Right lobe of liver (tissue), 6 donors: ENCODE results near the gene PPDPF. TPM values are rescaled to one million over a fixed set of nuclear protein-coding genes. Genes with fewer than 3 reads are reported as not detected.

Experiments used
- ATAC-seq, 4 donors: fragments of 200-7000 bp; cut with Tn5 transposase; one replicate each; pipeline ENCODE4 v1.9.1; 2020; ENCODE audit warnings: mild to moderate bottlenecking in 4 of 4, moderate library complexity in 4 of 4
- DNase-seq, 3 donors: peaks; one replicate each; pipeline ENCODE4 v3.0.0-alpha.2; 2020
- H3K27ac ChIP-seq, 3 donors: fragments of 200-600 bp; one replicate each; pipeline ENCODE4 v1.8.0; 2022
- H3K27me3 ChIP-seq, 2 donors: fragments of 200-600 bp; one replicate each; pipeline ENCODE4 v1.8.0; 2022
- H3K36me3 ChIP-seq, 4 donors: fragments of 200-600 bp; sonication (generic) in 1 of 4; one replicate each; pipeline versions ENCODE4 v1.5.1 to v1.8.0; 2017 to 2022; ENCODE audit warnings: control low read depth in 1 of 4
- H3K4me1 ChIP-seq, 4 donors: fragments of 200-600 bp; sonication (generic) in 1 of 4; one replicate each; pipeline versions ENCODE4 v1.5.1 to v1.8.0; 2017 to 2022; ENCODE audit warnings: control low read depth in 1 of 4
- H3K4me3 ChIP-seq, 3 donors: fragments of 200-600 bp; one replicate each; pipeline ENCODE4 v1.8.0; 2022
- H3K9me3 ChIP-seq, 4 donors: fragments of 200-600 bp; sonication (generic) in 1 of 4; one replicate each; pipeline versions ENCODE4 v1.5.1 to v1.8.0; 2017 to 2022; ENCODE audit warnings: control low read depth in 1 of 4
- CTCF ChIP-seq, 4 donors: fragments of 200-600 bp in 3 of 4; fragments of 450-650 bp in 1 of 4; IDR thresholded peaks; one replicate each; pipeline versions ENCODE4 v1.5.1 to v1.8.0; 2016 to 2022; ENCODE audit warnings: antibody characterized with exemption in 4 of 4, mild to moderate bottlenecking in 2 of 4
- POLR2A ChIP-seq: fragments of 450-650 bp; IDR thresholded peaks from one replicate; pipeline ENCODE4 v1.6.1; 2017; ENCODE audit warnings: antibody characterized with exemption, mild to moderate bottlenecking
- WGBS: methylation state at CpG from one replicate; pipeline ENCODE4 v1.1.6; 2018; ENCODE audit warnings: low coverage, low lambda C conversion rate; ENCODE audit not compliant: insufficient coverage; ENCODE audit errors: missing lambda C conversion rate; 5-methylcytosine and 5-hydroxymethylcytosine counted together
- intact Hi-C, 2 donors: fragments of 100-400 bp; cut with DNase I; formaldehyde crosslinking; loops; one replicate each; pipeline versions ENCODE4 v1.11.2 to v1.14.1; 2022
- total RNA-seq, 6 experiments: library from RNA; depleted of rRNA in 2 of 6; stranded (reverse); fragments of >200 nt in 2 of 6; fragmentation: NEBNext Ultra II Directional in 3 of 6; extraction: Animal tissue kit (Norgen Biotek cat#: 25700) in 3 of 6; gene quantifications; one replicate each; pipeline versions ENCODE4 v1.1.0 to v1.2.4, GENCODE V29; 2016 to 2023
- donor health status: DM: no; HTN: yes; CAD: no.
- donor health status: DM: no; HTN: no; CAD: no.
- donor health status: DM: no; HTN: no; CAD: no.
- donor health status: DM: no; HTN: yes; CAD: no.
- donor health status: DM: no; HTN: yes; CAD: no.

The PPDPF gene
- total RNA-seq, 6 experiments from 2014 or later = 50.2 to 99.4 (median 76.7) TPM

DNA sequence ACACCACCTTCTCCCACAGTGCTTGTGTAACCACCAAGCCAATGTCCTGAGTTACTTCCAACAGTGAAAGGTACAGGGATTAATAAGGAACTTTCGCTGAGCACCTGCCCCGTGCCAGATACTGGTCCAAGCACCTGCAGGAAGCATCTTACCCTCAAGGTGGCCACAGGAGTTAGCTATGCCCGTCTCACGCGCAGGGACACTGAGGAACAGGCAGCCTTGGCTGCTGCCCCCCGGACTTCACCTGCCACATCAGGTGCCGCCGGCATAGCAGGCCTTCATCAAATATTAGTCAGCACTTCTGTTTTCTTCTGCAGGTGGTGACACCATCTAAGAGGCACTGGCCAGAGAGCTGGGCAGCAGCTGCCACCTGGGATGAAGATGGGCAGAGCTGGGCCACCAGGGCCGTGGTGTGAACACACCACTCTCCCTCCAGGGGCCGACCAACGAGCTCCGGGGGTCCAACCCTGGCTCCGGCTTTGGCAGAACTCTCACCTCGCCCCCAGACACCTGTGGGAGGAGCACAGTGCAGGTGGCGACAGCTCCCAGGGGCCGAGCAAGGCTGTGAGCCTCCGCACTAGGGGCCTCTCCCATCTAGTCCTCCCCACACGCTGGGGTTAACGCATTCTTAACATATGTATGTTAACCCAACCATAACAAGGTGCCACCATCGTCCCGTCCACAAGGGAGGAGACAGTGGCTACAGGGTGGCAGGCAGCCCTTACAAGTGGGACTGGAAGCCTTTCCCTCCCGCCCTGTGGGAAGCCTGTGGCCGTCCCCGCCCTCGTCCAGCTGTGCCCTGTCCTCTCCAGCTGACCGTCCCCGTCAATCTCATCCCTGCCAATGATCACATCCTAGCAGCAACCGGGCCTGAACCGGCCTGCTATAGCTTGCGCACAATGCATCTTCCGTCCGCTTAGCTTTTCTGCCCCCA, 2.9 kb upstream of the PPDPF start:
- no peak for TF ChIP-seq CTCF (IDR thresholded peaks at IDR 0.05)
- no peak for TF ChIP-seq POLR2A
- 81% methylated on average over 6 of the region's 32 CpGs for WGBS
- Histone ChIP-seq H3K27ac (no peak overlapping the region), H3K27me3 (no peaks in the 10 kb centered on the region), H3K4me3 (no peak overlapping the region), H3K36me3 (no peaks in the 10 kb centered on the region), H3K4me1 (peaks cover 0 to 10% (median 2%) of the 10 kb centered on the region in 4 donors), H3K9me3 (no peaks in the 10 kb centered on the region)
- DNase-seq = peak in 2 of 3 donors; percentile 24 to 45
- no peak for ATAC-seq
- intact Hi-C loops = no loop called here

DNA sequence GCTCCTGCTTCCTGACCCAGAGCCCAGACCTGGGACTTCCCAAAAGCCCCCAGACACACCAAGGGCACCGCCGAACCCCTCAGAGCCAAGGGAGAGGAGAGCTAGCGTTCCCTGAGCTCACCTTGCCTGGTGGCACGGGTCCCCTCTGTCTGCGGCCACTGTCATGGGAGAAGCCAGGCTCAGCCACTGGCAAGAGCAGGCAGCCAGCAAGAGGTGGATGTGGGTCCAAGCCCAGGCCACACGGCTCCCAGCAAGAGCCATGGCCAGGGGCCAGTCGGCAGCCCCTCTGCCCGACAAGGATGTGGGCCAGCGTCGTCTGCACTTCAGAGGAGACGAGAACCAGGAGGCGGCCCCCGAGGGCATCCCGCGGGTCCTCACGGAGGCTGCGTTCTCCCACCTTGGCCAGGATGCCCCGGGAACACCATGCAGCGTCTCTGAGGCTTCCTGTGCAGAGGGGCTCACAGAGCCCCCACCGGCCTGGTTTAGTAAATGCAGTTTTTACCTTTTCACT, 2.2 kb upstream of the PPDPF start:
- Histone ChIP-seq H3K4me1 (peaks cover 0 to 10% (median 2%) of the 10 kb centered on the region in 4 donors), H3K4me3 (no peak overlapping the region), H3K9me3 (no peaks in the 10 kb centered on the region), H3K36me3 (no peaks in the 10 kb centered on the region), H3K27me3 (no peaks in the 10 kb centered on the region), H3K27ac (no peak overlapping the region)
- no peak for TF ChIP-seq CTCF (IDR thresholded peaks at IDR 0.05)
- 59% methylated on average over 8 of the region's 20 CpGs for WGBS
- DNase-seq (peak in 2 of 3 donors; percentile 44 to 51), ATAC-seq (no peak)
- intact Hi-C loops = no loop called here

DNA sequence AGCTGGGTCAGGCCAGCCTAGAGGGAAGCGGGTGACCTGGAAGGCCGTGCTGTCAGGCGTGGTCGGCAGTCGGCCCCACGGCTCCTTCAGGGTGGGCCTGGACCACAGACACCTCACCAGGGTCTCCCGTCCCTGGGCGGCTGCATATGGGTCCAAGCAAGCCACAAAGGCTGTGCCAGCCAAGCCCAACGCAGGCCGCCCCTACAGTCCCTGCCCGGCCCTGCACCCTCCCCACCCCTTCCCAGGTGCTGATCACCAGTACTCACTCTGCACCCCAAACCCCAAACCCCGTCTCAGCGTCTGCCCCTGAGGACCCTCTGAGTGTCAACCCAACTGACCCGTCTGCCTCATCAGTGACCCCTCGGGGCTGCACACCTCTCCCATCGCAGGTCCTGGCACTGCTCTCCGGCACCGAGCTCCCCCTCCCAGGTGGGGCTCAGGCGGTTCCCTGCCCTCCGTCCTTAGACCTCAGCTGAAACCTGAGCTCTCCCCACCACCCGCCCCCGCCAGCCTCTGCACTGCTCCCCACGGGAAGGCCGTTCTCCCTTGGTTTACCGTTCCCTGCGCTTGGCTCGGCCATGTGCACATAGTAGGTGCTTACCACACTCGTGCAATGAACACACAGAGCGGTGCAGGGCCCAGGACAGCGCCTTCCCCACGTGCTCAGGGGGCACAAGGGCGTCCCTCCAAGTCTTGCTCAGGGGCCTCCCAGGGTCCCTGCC, 1.5 kb upstream of the PPDPF start:
- H3K36me3 ChIP-seq = no peaks in the 10 kb centered on the region
- ATAC-seq = no peak
- WGBS = 62% methylated on average over 9 of the region's 32 CpGs
- H3K9me3 ChIP-seq = no peaks in the 10 kb centered on the region
- peak; percentile 27 to 56 (median 46) for DNase-seq
- intact Hi-C loops = no loop called here
- peak overlapping the region in 2 of 3 donors; percentile 67 to 75 for H3K4me3 ChIP-seq
- H3K27ac ChIP-seq = no peak overlapping the region
- peaks cover 0 to 10% (median 2%) of the 10 kb centered on the region in 4 donors for H3K4me1 ChIP-seq
- H3K27me3 ChIP-seq = no peaks in the 10 kb centered on the region
- no peak for TF ChIP-seq CTCF (IDR thresholded peaks at IDR 0.05)
- TF ChIP-seq POLR2A = no peak

DNA sequence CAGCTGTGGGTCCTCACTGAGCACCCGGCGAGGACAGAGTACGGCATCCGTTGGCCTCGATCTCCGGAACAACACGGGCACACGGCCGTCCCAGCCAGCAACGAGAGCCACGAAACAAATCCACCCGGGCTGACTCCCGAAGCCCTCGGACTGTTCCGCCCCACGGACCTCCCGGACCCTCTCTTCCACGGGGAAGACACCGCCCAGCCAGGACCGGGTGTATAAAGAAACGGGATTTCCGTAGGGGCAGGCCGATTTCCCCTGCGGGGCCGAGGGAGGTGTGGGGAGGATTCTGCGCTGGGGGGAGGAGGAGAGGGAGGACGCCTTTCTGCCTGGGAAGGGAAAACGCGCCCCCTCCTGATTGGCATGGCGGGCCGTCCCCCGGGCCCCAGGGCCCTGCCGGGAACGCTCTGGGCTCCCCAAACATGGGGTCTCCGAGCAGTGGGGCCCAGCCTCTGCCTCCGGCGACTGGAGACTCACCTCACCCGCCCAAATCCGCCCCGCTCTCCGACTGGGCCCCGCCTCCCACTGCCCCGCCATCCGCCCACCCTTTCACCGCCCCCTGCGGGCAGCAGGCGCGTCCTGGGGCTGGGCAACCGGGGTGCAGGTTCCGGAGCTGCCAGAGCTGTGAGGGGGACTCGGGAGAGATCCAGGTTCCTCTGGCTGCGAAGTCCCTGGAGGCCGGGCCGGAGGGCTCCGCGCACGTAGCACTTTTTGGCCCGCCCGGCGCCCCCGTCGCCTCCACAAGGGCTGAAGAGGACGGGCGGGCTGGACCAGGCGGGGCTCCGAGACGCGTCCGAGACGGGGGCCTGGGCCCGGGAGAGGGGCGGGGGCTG, 679 bp upstream of the PPDPF start:
- Histone ChIP-seq H3K27ac (peak overlapping the region; percentile 94 to 98 (median 98)), H3K4me1 (peaks cover 0 to 10% (median 2%) of the 10 kb centered on the region in 4 donors), H3K27me3 (no peaks in the 10 kb centered on the region), H3K36me3 (no peaks in the 10 kb centered on the region), H3K9me3 (no peaks in the 10 kb centered on the region), H3K4me3 (peak overlapping the region; percentile 67 to 78 (median 75))
- WGBS = 2% methylated on average over 28 of the region's 72 CpGs
- ATAC-seq = peak; percentile 39 to 52 (median 47)
- intact Hi-C loops = no loop called here
- DNase-seq = peak; percentile 67 to 74 (median 72)
- peak in 2 of 4 donors; percentile 12 to 16 for TF ChIP-seq CTCF (IDR thresholded peaks at IDR 0.05)
- TF ChIP-seq POLR2A = no peak
